Kidney glomerular epithelial cell (primary cell): ENCODE data around the gene CYS1.
A peak's percentile ranks its signal among the peaks of the same experiment; 100 is the strongest.
"Not testable (repeated sequence)": the region's sequence is repeated elsewhere in the genome, so short reads cannot be mapped to it uniquely, and the experiment has no call there.

Source experiments
- DNase-seq: peaks from one replicate; lab custom pipeline; 2025; lab: John Stamatoyannopoulos, UW

The CYS1 gene

GRCh38 chr2:10046931-10047330, 33.3 kb downstream of the CYS1 start:
- DNase-seq: no peak

- DNase-seq: peak; percentile 11
Measured at GRCh38 chr2:10045561-10046355, 34.5 kb downstream of the CYS1 start.

GRCh38 chr2:10043906-10044601, 36.2 kb downstream of the CYS1 start:
- DNase-seq: peak; percentile 78

GRCh38 chr2:10043256-10043905, 36.8 kb downstream of the CYS1 start, which contains the start of gene KLF11:
KLF11 (plus strand) TSS chr2:10043550; CDS start chr2:10043717, 167 bp downstream.
- peak; percentile 69 for DNase-seq

- DNase-seq: peak; percentile 50
Measured at GRCh38 chr2:10042301-10043161, 37.7 kb downstream of the CYS1 start.

- DNase-seq: no peak
Measured at GRCh38 chr2:10041711-10042110, 38.5 kb downstream of the CYS1 start.

GRCh38 chr2:10039658-10040410, 40.4 kb downstream of the CYS1 start:
- no peak for DNase-seq

- peak; percentile 2 for DNase-seq
Measured at GRCh38 chr2:10038716-10039115, 41.5 kb downstream of the CYS1 start.

GRCh38 chr2:10038123-10038522, 42.1 kb downstream of the CYS1 start:
- DNase-seq: no peak

- DNase-seq: peak; percentile 85
Measured at GRCh38 chr2:10036095-10036884, 43.9 kb downstream of the CYS1 start.

- no peak for DNase-seq
Measured at GRCh38 chr2:10035633-10036032, 44.6 kb downstream of the CYS1 start.

GRCh38 chr2:10035053-10035422, 45.2 kb downstream of the CYS1 start:
- DNase-seq: no peak

GRCh38 chr2:10034333-10035052, 45.7 kb downstream of the CYS1 start:
- no peak for DNase-seq

GRCh38 chr2:10033251-10034006, 46.8 kb downstream of the CYS1 start:
- DNase-seq: no peak

- no peak for DNase-seq
Measured at GRCh38 chr2:10032746-10033105, 47.5 kb downstream of the CYS1 start.

GRCh38 chr2:10031886-10032745, 48.1 kb downstream of the CYS1 start:
- DNase-seq: no peak

GRCh38 chr2:10030798-10031197, 49.4 kb downstream of the CYS1 start:
- DNase-seq: not testable (repeated sequence)

- DNase-seq: no peak
Measured at GRCh38 chr2:10030311-10030736, 49.9 kb downstream of the CYS1 start.
